PC-9 (cell line): ENCODE results near the gene UBA7. TPM values are rescaled to one million over a fixed set of nuclear protein-coding genes. Genes with fewer than 3 reads are reported as not detected.

ENCODE experiments used
- BruUV-seq: library from RNA; stranded (reverse); fragments of 400-500 nt; replicated peaks from 2 replicates; lab custom pipeline; 2021; lab: Mats Ljungman, UMichigan
- CTCF ChIA-PET: fragments of 300-600 bp; sonication (Branson Sonifier 250); formaldehyde crosslinking; loops from one replicate; lab custom pipeline; 2022; ENCODE audit warnings: antibody characterized with exemption; lab: Charles Lee
- POLR2A ChIA-PET: fragments of 300-600 bp; sonication (Branson Sonifier 250); formaldehyde crosslinking; loops from one replicate; lab custom pipeline; 2022; ENCODE audit warnings: antibody characterized with exemption; ENCODE audit not compliant: unreplicated experiment; lab: Charles Lee
- DNase-seq, 2 experiments: peaks; one replicate each; pipeline versions ENCODE4 v3.0.0 to v3.0.0-alpha.2; 2015 to 2022; ENCODE audit warnings: mixed read lengths in 1 of 2
- H2AFZ ChIP-seq: fragments of 200-600 bp; sonication (generic); 2 replicates; pipeline ENCODE4 v1.8.1; 2017; ENCODE audit warnings: antibody characterized with exemption
- H3F3A ChIP-seq: fragments of 200-600 bp; sonication (generic); 2 replicates; pipeline ENCODE4 v1.8.1; 2017; ENCODE audit warnings: antibody characterized with exemption, mild to moderate bottlenecking, low read depth; ENCODE audit not compliant: insufficient read depth
- H3K27ac ChIP-seq: fragments of 200-600 bp; sonication (generic); 2 replicates; pipeline ENCODE4 v1.6.1; 2016; ENCODE audit warnings: mixed run types
- H3K27me3 ChIP-seq: fragments of 200-600 bp; sonication (generic); 2 replicates; pipeline ENCODE4 v1.6.1; 2016; ENCODE audit warnings: low read depth, mixed run types; ENCODE audit not compliant: insufficient read depth
- H3K36me3 ChIP-seq: fragments of 200-600 bp; sonication (generic); 2 replicates; pipeline ENCODE4 v1.6.1; 2016; ENCODE audit warnings: low read depth, mixed run types
- H3K4me1 ChIP-seq: fragments of 200-600 bp; sonication (generic); replicated peaks from 2 replicates; pipeline ENCODE4 v1.6.1; 2016; ENCODE audit warnings: mixed run types; ENCODE audit not compliant: insufficient read depth
- H3K4me2 ChIP-seq: fragments of 200-600 bp; sonication (generic); 2 replicates; pipeline ENCODE4 v1.6.1; 2017; ENCODE audit warnings: mixed run types
- H3K4me3 ChIP-seq: fragments of 200-600 bp; sonication (generic); 2 replicates; pipeline ENCODE4 v1.6.1; 2016; ENCODE audit warnings: mixed run types
- H3K79me2 ChIP-seq: fragments of 200-600 bp; sonication (generic); 2 replicates; pipeline ENCODE4 v1.6.1; 2017; ENCODE audit warnings: low read depth, mixed run types
- H3K9me2 ChIP-seq: fragments of 200-600 bp; sonication (generic); 2 replicates; pipeline ENCODE4 v1.8.1; 2017; ENCODE audit warnings: mild to moderate bottlenecking; ENCODE audit not compliant: insufficient read depth
- H3K9me3 ChIP-seq: fragments of 200-600 bp; sonication (generic); 2 replicates; pipeline ENCODE4 v1.8.1; 2016; ENCODE audit warnings: low read depth; ENCODE audit not compliant: insufficient read depth
- H4K20me1 ChIP-seq: fragments of 200-600 bp; sonication (generic); 2 replicates; pipeline ENCODE4 v1.8.1; 2017; ENCODE audit not compliant: insufficient read depth
- EZH2 ChIP-seq: fragments of 200-600 bp; sonication (generic); IDR thresholded peaks from 2 replicates; pipeline ENCODE4 v1.8.0; 2017; ENCODE audit warnings: antibody characterized with exemption, low read depth
- intact Hi-C: fragments of 100-400 bp; cut with micrococcal nuclease; formaldehyde crosslinking; loops from one replicate; pipeline ENCODE4 v1.10.0; 2022; ENCODE audit not compliant: unreplicated experiment
- total RNA-seq: library from RNA; stranded (reverse); gene quantifications from 2 replicates; pipeline ENCODE4 v1.2.3, GENCODE V29; 2021
- TF ChIP-seq, protein P1 (sequence below): fragments of 200-600 bp; sonication (generic); conservative IDR thresholded peaks from 2 replicates; pipeline ENCODE4 v1.6.1; 2017; ENCODE audit warnings: mixed run types, antibody characterized with exemption, mild to moderate bottlenecking, moderate library complexity

The UBA7 gene
- total RNA-seq, 1 experiment from 2014 or later = 48.6 TPM

DNA sequence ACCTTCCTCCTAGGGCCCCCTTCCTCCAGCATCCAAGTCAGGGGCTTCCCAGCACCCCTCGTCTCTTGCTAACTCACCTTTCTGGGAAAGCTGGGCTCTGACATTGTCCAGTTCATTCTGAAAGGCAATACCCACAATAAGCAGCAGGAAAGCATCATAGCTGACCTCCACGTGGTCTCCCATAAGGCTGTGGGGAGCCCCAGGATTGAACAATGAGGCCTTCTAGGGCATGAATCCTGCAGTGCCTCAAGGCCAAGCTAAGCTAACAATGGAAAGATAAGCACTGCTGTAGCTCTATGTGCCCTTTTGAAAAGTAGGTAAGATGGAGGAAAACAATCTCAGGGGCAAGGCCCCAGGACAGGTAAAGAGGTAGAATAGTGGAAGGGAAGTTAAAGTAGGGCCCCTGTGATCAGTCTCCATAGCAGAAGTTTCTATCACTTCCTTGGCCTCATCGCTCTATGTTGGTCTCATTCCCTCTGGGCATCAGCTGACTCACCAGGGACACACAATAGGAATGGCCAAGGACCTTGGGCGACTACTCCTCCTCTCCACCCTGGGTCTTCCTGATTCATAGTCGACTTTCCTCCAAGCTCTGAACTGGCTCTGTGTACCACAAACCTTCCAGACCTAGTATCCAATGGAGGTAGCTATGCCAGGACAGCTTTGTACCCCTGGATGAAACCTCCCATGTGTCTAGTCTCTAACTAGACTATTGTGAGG lies 30.9 kb upstream of the UBA7 start:
- H3K4me3 ChIP-seq = no peak overlapping the region
- H3K4me2 ChIP-seq = no peak overlapping the region
- H3K4me1 ChIP-seq = no peaks in the 10 kb centered on the region
- 0 out of 2 replicates have a peak, but pooled peaks cover 3% of the 10 kb centered on the region for H3K36me3 ChIP-seq
- no peaks in the 10 kb centered on the region for H3K9me2 ChIP-seq
- TF ChIP-seq EZH2 = no peak
- POLR2A ChIA-PET = interaction anchor here (0.7 kb wide), 1 partner anchor 339 kb away, joined by 4 read pairs; no protein-coding TSS in a partner anchor
- H3F3A ChIP-seq = no peaks in the 10 kb centered on the region
- H3K27me3 ChIP-seq = no peaks in the 10 kb centered on the region
- intact Hi-C loops = no loop called here
- CTCF ChIA-PET = no interaction called here
- no peaks in the 10 kb centered on the region for H3K79me2 ChIP-seq
- H3K9me3 ChIP-seq = no peaks in the 10 kb centered on the region
- no peak for DNase-seq
- no peak overlapping the region for H3K27ac ChIP-seq
- no TSS peak for BruUV-seq
- H4K20me1 ChIP-seq = no peaks in the 10 kb centered on the region
- no peak overlapping the region for H2AFZ ChIP-seq

- ChIA-PET POLR2A (no interaction called here), CTCF (no interaction called here)
- Histone ChIP-seq H3F3A (no peaks in the 10 kb centered on the region), H4K20me1 (no peaks in the 10 kb centered on the region), H3K36me3 (0 out of 2 replicates have a peak, but pooled peaks cover 3% of the 10 kb centered on the region), H3K9me3 (no peaks in the 10 kb centered on the region), H3K4me1 (no peaks in the 10 kb centered on the region), H3K27ac (no peak overlapping the region), H3K4me3 (no peak overlapping the region), H3K9me2 (no peaks in the 10 kb centered on the region), H3K27me3 (no peaks in the 10 kb centered on the region), H3K4me2 (no peak overlapping the region), H2AFZ (no peak overlapping the region), H3K79me2 (no peaks in the 10 kb centered on the region)
- intact Hi-C loops = no loop called here
- no TSS peak for BruUV-seq
- no peak for TF ChIP-seq EZH2
- TF ChIP-seq, protein P1, sequence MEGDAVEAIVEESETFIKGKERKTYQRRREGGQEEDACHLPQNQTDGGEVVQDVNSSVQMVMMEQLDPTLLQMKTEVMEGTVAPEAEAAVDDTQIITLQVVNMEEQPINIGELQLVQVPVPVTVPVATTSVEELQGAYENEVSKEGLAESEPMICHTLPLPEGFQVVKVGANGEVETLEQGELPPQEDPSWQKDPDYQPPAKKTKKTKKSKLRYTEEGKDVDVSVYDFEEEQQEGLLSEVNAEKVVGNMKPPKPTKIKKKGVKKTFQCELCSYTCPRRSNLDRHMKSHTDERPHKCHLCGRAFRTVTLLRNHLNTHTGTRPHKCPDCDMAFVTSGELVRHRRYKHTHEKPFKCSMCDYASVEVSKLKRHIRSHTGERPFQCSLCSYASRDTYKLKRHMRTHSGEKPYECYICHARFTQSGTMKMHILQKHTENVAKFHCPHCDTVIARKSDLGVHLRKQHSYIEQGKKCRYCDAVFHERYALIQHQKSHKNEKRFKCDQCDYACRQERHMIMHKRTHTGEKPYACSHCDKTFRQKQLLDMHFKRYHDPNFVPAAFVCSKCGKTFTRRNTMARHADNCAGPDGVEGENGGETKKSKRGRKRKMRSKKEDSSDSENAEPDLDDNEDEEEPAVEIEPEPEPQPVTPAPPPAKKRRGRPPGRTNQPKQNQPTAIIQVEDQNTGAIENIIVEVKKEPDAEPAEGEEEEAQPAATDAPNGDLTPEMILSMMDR = no peak
- no peak for DNase-seq
These were observed 29.2 kb upstream of the UBA7 start for GRCh38 chr3:49842843-49843517.

- ChIA-PET POLR2A (interaction anchor here (0.5 to 0.6 kb wide), 2 partner anchors 118 to 316 kb away, joined by 3 to 6 read pairs; no protein-coding TSS in a partner anchor), CTCF (interaction anchor here (0.6 kb wide), 1 partner anchor 65 kb away, joined by 4 read pairs; no protein-coding TSS in a partner anchor)
- no TSS peak for BruUV-seq
- Histone ChIP-seq H3K4me3 (no peak overlapping the region), H3K9me2 (no peaks in the 10 kb centered on the region), H3K4me2 (no peak overlapping the region), H4K20me1 (no peaks in the 10 kb centered on the region), H3F3A (no peaks in the 10 kb centered on the region), H3K27ac (no peak overlapping the region), H3K79me2 (no peaks in the 10 kb centered on the region), H2AFZ (no peak overlapping the region), H3K27me3 (no peaks in the 10 kb centered on the region), H3K4me1 (no peaks in the 10 kb centered on the region), H3K9me3 (no peaks in the 10 kb centered on the region), H3K36me3 (0 out of 2 replicates have a peak, but pooled peaks cover 3% of the 10 kb centered on the region)
- TF ChIP-seq, protein P1 = no peak
- TF ChIP-seq EZH2 = no peak
- intact Hi-C loops = no loop called here
- DNase-seq = no peak
These were observed 28.1 kb upstream of the UBA7 start for GRCh38 chr3:49841806-49842205.
